RPMI7951 (cell line): ENCODE results near the gene HEMK1. TPM values are rescaled to one million over a fixed set of nuclear protein-coding genes. Genes with fewer than 3 reads are reported as not detected.

Experiments used
- DNase-seq: peaks from one replicate; pipeline ENCODE4 v3.0.0-alpha.2; 2012; ENCODE audit warnings: low read depth
- total RNA-seq: library from RNA; depleted of rRNA; stranded (reverse); fragments of >200 nt; shearing (Covaris generic); gene quantifications from 2 replicates; pipeline ENCODE4 v1.2.3, GENCODE V29; 2014; rRNA removed

HEMK1 gene
- total RNA-seq, 1 experiment from 2014 or later, result 8.8 TPM

- DNase-seq, result peak; percentile 71
Observed at GRCh38 chr3:50639055-50639494, 69.8 kb downstream of the HEMK1 start.

- no peak for DNase-seq
Observed at GRCh38 chr3:50642382-50642781, 73.1 kb downstream of the HEMK1 start.

- no peak for DNase-seq
Observed at GRCh38 chr3:50644561-50644960, 75.2 kb downstream of the HEMK1 start.

GRCh38 chr3:50645378-50645777 is 76.1 kb downstream of the HEMK1 start:
- no peak for DNase-seq

Other genes starting within 250 kb of the HEMK1 start
- 42.2 and 52.3 TPM in 2 replicates for gene HYAL2, start 246.8 kb upstream of the HEMK1 start, total RNA-seq
- 26.8 and 33.7 TPM in 2 replicates for gene TUSC2, start 241.3 kb upstream of the HEMK1 start, total RNA-seq
- gene RASSF1, start 228.7 kb upstream of the HEMK1 start, total RNA-seq, result 51.7 and 77.8 TPM in 2 replicates
- gene ZMYND10, start 223.8 kb upstream of the HEMK1 start, total RNA-seq, result 2.9 and 5.2 TPM in 2 replicates
- 26.2 and 35.7 TPM in 2 replicates for gene NPRL2, start 218.7 kb upstream of the HEMK1 start, total RNA-seq
- gene CYB561D2, start 218.7 kb upstream of the HEMK1 start, total RNA-seq, result 39.7 and 49.1 TPM in 2 replicates
- gene TMEM115, start 210.0 kb upstream of the HEMK1 start, total RNA-seq, result 42.5 and 45.4 TPM in 2 replicates
- gene CACNA2D2, start 65.9 kb upstream of the HEMK1 start, total RNA-seq, result under 0.01 TPM in 1 of 2 replicates, not detected in the other
- 15.5 and 16.0 TPM in 2 replicates for gene C3orf18, start 1.8 kb upstream of the HEMK1 start, total RNA-seq
- 1.1 and 1.8 TPM in 2 replicates for gene CISH, start 42.3 kb downstream of the HEMK1 start, total RNA-seq
- 65.7 and 75.5 TPM in 2 replicates for gene MAPKAPK3, start 47.6 kb downstream of the HEMK1 start, total RNA-seq
- 0.10 and 0.12 TPM in 2 replicates for gene DOCK3, start 105.4 kb downstream of the HEMK1 start, total RNA-seq